ENCODE data around the gene NMS. TPM values are rescaled to one million over a fixed set of nuclear protein-coding genes. Genes with fewer than 3 reads are reported as not detected.
A peak's percentile ranks its signal among the peaks of the same experiment; 100 is the strongest.

Gene NMS
- total and polyA plus RNA-seq, 2 of the 8 experiments (the other 6 are each of a cell fraction or from before 2014, with no cell fraction given) = not detected

DNA sequence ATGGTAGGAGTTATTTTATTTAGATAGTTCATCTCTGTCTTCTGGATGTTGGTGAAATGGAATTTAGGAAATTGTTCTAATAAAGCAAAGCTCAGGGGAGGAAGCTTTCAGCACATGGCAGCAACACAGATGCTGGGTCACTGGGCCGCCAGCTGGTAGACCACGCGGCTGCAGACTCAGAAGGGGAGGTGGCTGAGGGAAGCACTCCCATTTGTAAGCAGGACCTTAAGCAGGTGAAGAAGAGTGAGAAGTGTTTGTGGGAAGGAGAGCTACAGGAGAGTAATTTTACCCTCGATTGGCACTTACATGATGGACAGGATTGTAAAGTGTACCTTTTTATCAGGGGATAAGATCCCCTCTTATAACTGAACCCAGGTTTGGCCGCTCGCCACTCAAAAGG is 24.4 kb downstream of the NMS start:
- Histone ChIP-seq H2BK5ac (ENCODE audit: low read depth, low read length) (no peak overlapping the region), H4K5ac (ENCODE audit: insufficient read length, low read depth, low read length) (no peak overlapping the region), H3K23ac (ENCODE audit: insufficient read length) (no peak overlapping the region), H3K27ac (ENCODE audit: low read depth, low read length) (no peak overlapping the region), H3K79me1 (ENCODE audit: low read depth, low read length) (no peaks in the 10 kb centered on the region), H3K9me3 (ENCODE audit: insufficient read depth in 2 of 2, low read depth in 1 of 2, low read length in 1 of 2) (peaks cover 0 to 3% of the 10 kb centered on the region in 2 experiments; a peak in 2 of 4 replicates), H3K27me3 (replicated peaks in 1 of 4; ENCODE audit: control insufficient read depth in 3 of 4, extremely low read depth in 1 of 4, insufficient read depth in 3 of 4, low read length in 3 of 4) (0 out of 7 replicates have a peak, but pooled peaks cover 0 to 2% (median 0%) of the 10 kb centered on the region in 4 experiments), H3K4me3 (ENCODE audit: extremely low read depth in 1 of 4, insufficient read depth in 2 of 4, low read depth in 3 of 4, low read length in 4 of 4) (no peak overlapping the region), H3K79me2 (ENCODE audit: control insufficient read depth in 1 of 2, insufficient read depth in 2 of 2, low read length in 2 of 2) (no peaks in the 10 kb centered on the region), H3K4ac (replicated peaks; ENCODE audit: insufficient read length, low read depth, low read length) (no peak overlapping the region), H3K9ac (replicated peaks in 1 of 4; ENCODE audit: extremely low read depth in 1 of 4, low read depth in 3 of 4, low read length in 3 of 4) (no peak overlapping the region), H3K14ac (ENCODE audit: insufficient read length) (no peak overlapping the region), H2AFZ (ENCODE audit: low read length) (no peak overlapping the region), H3K18ac (ENCODE audit: extremely low read depth, low read length) (no peak overlapping the region), H2BK20ac (ENCODE audit: low read length) (no peak overlapping the region), H3K4me1 (replicated peaks in 1 of 4; ENCODE audit: control insufficient read depth in 3 of 4, insufficient read depth in 4 of 4, low read length in 3 of 4) (no peaks in the 10 kb centered on the region), H4K20me1 (replicated peaks in 1 of 2; ENCODE audit: control insufficient read depth in 1 of 2, insufficient read depth in 2 of 2, low read length in 2 of 2) (no peaks in the 10 kb centered on the region), H3K23me2 (ENCODE audit: low read depth, low read length) (no peaks in the 10 kb centered on the region; the same call in 1 of the 2 replicates), H3K56ac (replicated peaks; ENCODE audit: insufficient read length, low read depth, low read length) (no peak overlapping the region), H4K91ac (replicated peaks; ENCODE audit: insufficient read length, low read length) (no peak overlapping the region), H2BK12ac (ENCODE audit: low read depth, low read length) (no peak overlapping the region), H3K36me3 (ENCODE audit: control insufficient read depth in 2 of 4, insufficient read depth in 4 of 4, low read length in 3 of 4) (no peaks in the 10 kb centered on the region), H4K8ac (ENCODE audit: extremely low read depth, insufficient read depth, low read length) (no peak overlapping the region), H2AK5ac (ENCODE audit: low read depth, low read length) (no peak overlapping the region), H2BK120ac (replicated peaks; ENCODE audit: low read depth, low read length) (no peak overlapping the region), H3K4me2 (ENCODE audit: insufficient read depth in 1 of 2, low read depth in 2 of 2, low read length in 2 of 2) (no peak overlapping the region), H2BK15ac (ENCODE audit: low read length) (no peak overlapping the region)
- no peak for FAIRE-seq
- DNase-seq (ENCODE audit: low read depth in 1 of 2, low spot score in 2 of 2) = no peak
- CTCF ChIA-PET (ENCODE audit: partially characterized antibody) = interaction anchor here (0.9 to 1.2 kb wide), 3 partner anchors 12 to 232 kb away, joined by 3 to 4 read pairs (median 4); partner anchors contain the start of gene NMS
- 86% methylated on average over 6 of the region's 6 CpGs; no CpG with 5 or more reads in 1 of the 2 experiments for WGBS, 2 experiments (ENCODE audit: extremely low coverage in 1 of 2, insufficient coverage in 1 of 2, insufficient read length in 1 of 2, insufficient replicate concordance in 2 of 2, low coverage in 1 of 2, low lambda C conversion rate in 2 of 2, missing lambda C conversion rate in 1 of 2)
- TF ChIP-seq, protein P1, sequence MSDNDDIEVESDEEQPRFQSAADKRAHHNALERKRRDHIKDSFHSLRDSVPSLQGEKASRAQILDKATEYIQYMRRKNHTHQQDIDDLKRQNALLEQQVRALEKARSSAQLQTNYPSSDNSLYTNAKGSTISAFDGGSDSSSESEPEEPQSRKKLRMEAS (IDR thresholded peaks at IDR 0.05) = 0 out of 2 replicates have a peak, but pooled peaks have one; percentile 17
- no peak for TF ChIP-seq TEAD4 (IDR thresholded peaks at IDR 0.05; ENCODE audit: low read depth, low read length)
- POLR2A ChIA-PET (ENCODE audit: partially characterized antibody) = no interaction called here

Data from H1 (cell line).